C4-2B (cell line): ENCODE results near the gene PLPP4.

Source experiments
- ZFX ChIP-seq: fragments of 450-650 bp; IDR thresholded peaks from 2 replicates; pipeline ENCODE4 v1.6.1; 2017
- TF ChIP-seq, protein P1 (sequence below): fragments of 450-650 bp; conservative IDR thresholded peaks from 2 replicates; pipeline ENCODE4 v1.5.1; 2017; ENCODE audit warnings: mild to moderate bottlenecking

DNA sequence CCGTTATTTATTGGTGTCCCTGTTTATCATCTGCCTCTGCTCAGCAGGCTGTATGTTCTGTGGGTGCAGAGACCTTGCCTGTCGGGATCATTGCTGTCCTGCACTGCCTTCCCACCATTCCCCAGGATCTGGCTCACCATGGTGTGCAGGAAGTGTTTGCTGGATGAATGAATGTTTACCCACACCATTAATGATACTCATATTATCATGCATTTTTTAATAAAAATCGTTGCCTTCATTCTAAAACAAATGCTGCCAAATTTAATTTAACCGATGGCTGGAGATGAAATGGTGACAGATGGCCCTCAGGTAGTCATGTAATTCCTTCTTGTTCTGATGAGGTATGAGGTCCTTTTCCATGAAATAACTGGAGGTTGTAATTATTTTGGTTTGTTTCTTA is 22.5 kb downstream of the PLPP4 start:
- TF ChIP-seq, protein P1, sequence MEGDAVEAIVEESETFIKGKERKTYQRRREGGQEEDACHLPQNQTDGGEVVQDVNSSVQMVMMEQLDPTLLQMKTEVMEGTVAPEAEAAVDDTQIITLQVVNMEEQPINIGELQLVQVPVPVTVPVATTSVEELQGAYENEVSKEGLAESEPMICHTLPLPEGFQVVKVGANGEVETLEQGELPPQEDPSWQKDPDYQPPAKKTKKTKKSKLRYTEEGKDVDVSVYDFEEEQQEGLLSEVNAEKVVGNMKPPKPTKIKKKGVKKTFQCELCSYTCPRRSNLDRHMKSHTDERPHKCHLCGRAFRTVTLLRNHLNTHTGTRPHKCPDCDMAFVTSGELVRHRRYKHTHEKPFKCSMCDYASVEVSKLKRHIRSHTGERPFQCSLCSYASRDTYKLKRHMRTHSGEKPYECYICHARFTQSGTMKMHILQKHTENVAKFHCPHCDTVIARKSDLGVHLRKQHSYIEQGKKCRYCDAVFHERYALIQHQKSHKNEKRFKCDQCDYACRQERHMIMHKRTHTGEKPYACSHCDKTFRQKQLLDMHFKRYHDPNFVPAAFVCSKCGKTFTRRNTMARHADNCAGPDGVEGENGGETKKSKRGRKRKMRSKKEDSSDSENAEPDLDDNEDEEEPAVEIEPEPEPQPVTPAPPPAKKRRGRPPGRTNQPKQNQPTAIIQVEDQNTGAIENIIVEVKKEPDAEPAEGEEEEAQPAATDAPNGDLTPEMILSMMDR: no peak
- TF ChIP-seq ZFX: no peak
